KBM-7 (cell line): ENCODE results near the gene SDK1.

Experiments
- DNase-seq: peaks from one replicate; pipeline ENCODE4 v3.0.0-alpha.2; 2015
- in situ Hi-C: fragments of 300-500 bp; cut with MboI; formaldehyde crosslinking; loops from 2 replicates; pipeline ENCODE4 v1.14.3; 2020; ENCODE audit warnings: low sequenced_read_pairs, low pct_unique_long_range_greater_than_20kb, mixed read lengths

The SDK1 gene

GRCh38 chr7:3386423-3387190 lies 85.6 kb downstream of the SDK1 start:
- in situ Hi-C loops, result no loop called here
- no peak for DNase-seq

- in situ Hi-C loops, result no loop called here
- DNase-seq, result no peak
These were observed 92.8 kb downstream of the SDK1 start for GRCh38 chr7:3393862-3394261.

GRCh38 chr7:3397324-3397723 lies 96.3 kb downstream of the SDK1 start:
- in situ Hi-C loops, result no loop called here
- no peak for DNase-seq

GRCh38 chr7:3399858-3400257 lies 98.8 kb downstream of the SDK1 start:
- DNase-seq, result peak; percentile 51
- in situ Hi-C loops, result no loop called here

- in situ Hi-C loops, result no loop called here
- DNase-seq, result no peak
These were observed 103.4 kb downstream of the SDK1 start for GRCh38 chr7:3404501-3404900.

- no peak for DNase-seq
- in situ Hi-C loops, result no loop called here
These were observed 108.0 kb downstream of the SDK1 start for GRCh38 chr7:3408814-3409595.

- DNase-seq, result no peak
- in situ Hi-C loops, result no loop called here
These were observed 111.8 kb downstream of the SDK1 start for GRCh38 chr7:3412871-3413270.

- DNase-seq, result no peak
- in situ Hi-C loops, result no loop called here
These were observed 114.8 kb downstream of the SDK1 start for GRCh38 chr7:3415861-3416312.

- DNase-seq, result no peak
- in situ Hi-C loops, result no loop called here
These were observed 115.4 kb downstream of the SDK1 start for GRCh38 chr7:3416453-3416852.

GRCh38 chr7:3425087-3425486 lies 124.0 kb downstream of the SDK1 start:
- DNase-seq, result no peak
- in situ Hi-C loops, result no loop called here

GRCh38 chr7:3426064-3426463 lies 125.0 kb downstream of the SDK1 start:
- in situ Hi-C loops, result no loop called here
- DNase-seq, result no peak

- in situ Hi-C loops, result no loop called here
These were observed 126.9 kb downstream of the SDK1 start for GRCh38 chr7:3427957-3428356.

GRCh38 chr7:3429981-3430380 lies 128.9 kb downstream of the SDK1 start:
- in situ Hi-C loops, result no loop called here
- DNase-seq, result no peak

More at GRCh38 chr7:3427957-3428356, 126.9 kb downstream of the SDK1 start:
- DNase-seq, result no peak

GRCh38 chr7:3430588-3430987 lies 129.5 kb downstream of the SDK1 start:
- DNase-seq, result no peak
- in situ Hi-C loops, result no loop called here

- DNase-seq, result no peak
- in situ Hi-C loops, result no loop called here
These were observed 130.3 kb downstream of the SDK1 start for GRCh38 chr7:3431306-3431705.

GRCh38 chr7:3432911-3433310 lies 131.9 kb downstream of the SDK1 start:
- in situ Hi-C loops, result no loop called here

GRCh38 chr7:3434611-3435010 lies 133.6 kb downstream of the SDK1 start:
- DNase-seq, result no peak
- in situ Hi-C loops, result no loop called here

More at GRCh38 chr7:3432911-3433310, 131.9 kb downstream of the SDK1 start:
- no peak for DNase-seq

GRCh38 chr7:3436112-3436511 lies 135.1 kb downstream of the SDK1 start:
- no peak for DNase-seq
- in situ Hi-C loops, result no loop called here

- in situ Hi-C loops, result no loop called here
- no peak for DNase-seq
These were observed 135.7 kb downstream of the SDK1 start for GRCh38 chr7:3436746-3437145.

- DNase-seq, result no peak
- in situ Hi-C loops, result no loop called here
These were observed 136.4 kb downstream of the SDK1 start for GRCh38 chr7:3437467-3437866.
